Neural progenitor cell (in vitro differentiated cells): ENCODE data around the gene CYP3A7. TPM values are rescaled to one million over a fixed set of nuclear protein-coding genes. Genes with fewer than 3 reads are reported as not detected.
"Not testable (repeated sequence)": the region's sequence is repeated elsewhere in the genome, so short reads cannot be mapped to it uniquely, and the experiment has no call there.

Source experiments
- DNase-seq: peaks from one replicate; pipeline ENCODE4 v3.0.0-alpha.2; 2016; ENCODE audit warnings: low spot score
- H2AFZ ChIP-seq: fragments of 200-600 bp; sonication (generic); replicated peaks from 2 replicates; pipeline ENCODE4 v1.6.1; 2016; ENCODE audit warnings: antibody characterized with exemption
- H3F3A ChIP-seq: fragments of 200-600 bp; sonication (generic); 2 replicates; pipeline ENCODE4 v1.6.1; 2016; ENCODE audit warnings: antibody characterized with exemption, low read depth
- H3K27ac ChIP-seq: fragments of 200-600 bp; sonication (generic); 2 replicates; pipeline ENCODE4 v1.5.1; 2016; ENCODE audit warnings: mild to moderate bottlenecking
- H3K27me3 ChIP-seq: fragments of 200-600 bp; sonication (generic); 2 replicates; pipeline ENCODE4 v1.6.1; 2016; ENCODE audit warnings: mild to moderate bottlenecking, moderate library complexity
- H3K36me3 ChIP-seq: fragments of 200-600 bp; sonication (generic); 2 replicates; pipeline ENCODE4 v1.5.1; 2016
- H3K4me1 ChIP-seq: fragments of 200-600 bp; sonication (generic); 2 replicates; pipeline ENCODE4 v1.6.1; 2016; ENCODE audit warnings: mixed run types
- H3K4me2 ChIP-seq: fragments of 200-600 bp; sonication (generic); 2 replicates; pipeline ENCODE4 v1.6.1; 2016
- H3K4me3 ChIP-seq: fragments of 200-600 bp; sonication (generic); 2 replicates; pipeline ENCODE4 v1.5.1; 2016
- H3K79me2 ChIP-seq: fragments of 200-600 bp; sonication (generic); 2 replicates; pipeline ENCODE4 v1.6.1; 2016; ENCODE audit warnings: low read depth
- H3K9ac ChIP-seq: fragments of 200-600 bp; sonication (generic); 2 replicates; pipeline ENCODE4 v1.6.1; 2016
- H3K9me3 ChIP-seq: fragments of 200-600 bp; sonication (generic); 2 replicates; pipeline ENCODE4 v1.5.1; 2016; ENCODE audit warnings: low read depth
- H4K20me1 ChIP-seq: fragments of 200-600 bp; sonication (generic); 2 replicates; pipeline ENCODE4 v1.6.1; 2016; ENCODE audit warnings: low read depth
- H3K27ac Mint-ChIP-seq: 3 replicates; pipeline ENCODE4 v1.8.0; 2021; ENCODE audit warnings: mixed read lengths
- H3K27me3 Mint-ChIP-seq: 2 replicates; pipeline ENCODE4 v1.8.0; 2022; ENCODE audit warnings: low read depth, mild to moderate bottlenecking, inconsistent platforms, moderate library complexity, mixed read lengths; ENCODE audit not compliant: insufficient read depth
- H3K36me3 Mint-ChIP-seq: 3 replicates; pipeline ENCODE4 v1.8.0; 2021; ENCODE audit warnings: mixed read lengths
- H3K4me1 Mint-ChIP-seq: 3 replicates; pipeline ENCODE4 v1.8.0; 2021; ENCODE audit warnings: mixed read lengths
- H3K4me3 Mint-ChIP-seq: 3 replicates; pipeline ENCODE4 v1.8.0; 2021; ENCODE audit warnings: mild to moderate bottlenecking, moderate library complexity, mixed read lengths
- H3K9me3 Mint-ChIP-seq: 3 replicates; pipeline ENCODE4 v1.8.0; 2020; ENCODE audit warnings: mixed read lengths
- CTCF ChIP-seq: fragments of 200-600 bp; sonication (generic); IDR thresholded peaks from 2 replicates; pipeline ENCODE4 v1.5.1; 2017; ENCODE audit warnings: antibody characterized with exemption, mild to moderate bottlenecking
- EZH2 ChIP-seq: fragments of 200-600 bp; sonication (generic); IDR thresholded peaks from 2 replicates; pipeline ENCODE4 v1.6.1; 2017; ENCODE audit warnings: antibody characterized with exemption, mild to moderate bottlenecking, moderate library complexity
- EZH2phosphoT487 ChIP-seq: fragments of 200-600 bp; sonication (generic); IDR thresholded peaks from 2 replicates; pipeline ENCODE4 v1.6.1; 2017; ENCODE audit warnings: antibody characterized with exemption
- total RNA-seq: library from RNA; depleted of rRNA; stranded (reverse); fragments of >200 nt; gene quantifications from 2 replicates; pipeline ENCODE4 v1.2.3, GENCODE V29; 2015; ENCODE audit warnings: low replicate concordance

Gene CYP3A7
- total RNA-seq, 1 donor from 2014 or later: not detected

DNA sequence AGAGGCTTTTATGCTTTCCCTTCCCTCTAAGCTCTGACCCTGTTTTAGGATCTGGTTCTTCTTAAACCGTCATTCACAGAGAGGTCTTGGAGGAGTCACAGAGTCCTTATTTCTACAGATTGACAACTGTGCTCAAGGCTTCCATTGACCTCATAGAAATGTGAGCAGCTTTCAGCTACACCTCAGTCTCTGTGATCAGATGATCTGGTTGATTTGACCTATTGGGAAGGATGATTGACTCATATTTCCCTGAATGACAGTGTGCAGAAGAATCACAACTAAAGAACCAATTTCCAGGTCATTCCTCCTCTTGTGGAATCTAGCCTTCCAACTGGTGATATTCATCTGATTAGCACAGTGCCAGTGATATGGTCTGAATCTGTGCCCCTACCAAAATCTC lies 45.6 kb upstream of the CYP3A7 start:
- H4K20me1 ChIP-seq: no peaks in the 10 kb centered on the region
- no peak overlapping the region for H3K27ac Mint-ChIP-seq
- no peaks in the 10 kb centered on the region for H3K79me2 ChIP-seq
- no peaks in the 10 kb centered on the region for H3K9me3 ChIP-seq
- no peaks in the 10 kb centered on the region for H3K36me3 ChIP-seq
- DNase-seq: no peak
- H3K27me3 Mint-ChIP-seq: peaks cover 2% of the 10 kb centered on the region
- no peak overlapping the region for H3K27ac ChIP-seq
- H3K4me3 Mint-ChIP-seq: no peak overlapping the region
- TF ChIP-seq CTCF: no peak
- no peak for TF ChIP-seq EZH2
- TF ChIP-seq EZH2phosphoT487: no peak
- H3F3A ChIP-seq: no peaks in the 10 kb centered on the region
- no peaks in the 10 kb centered on the region for H3K36me3 Mint-ChIP-seq
- H3K4me2 ChIP-seq: no peak overlapping the region
- no peaks in the 10 kb centered on the region for H3K4me1 Mint-ChIP-seq
- no peaks in the 10 kb centered on the region for H3K4me1 ChIP-seq
- H3K4me3 ChIP-seq: no peak overlapping the region
- no peak overlapping the region for H2AFZ ChIP-seq
- H3K9ac ChIP-seq: no peak overlapping the region
- H3K9me3 Mint-ChIP-seq: no peaks in the 10 kb centered on the region
- no peaks in the 10 kb centered on the region for H3K27me3 ChIP-seq

- no peaks in the 10 kb centered on the region for H3K36me3 ChIP-seq
- H3K9me3 Mint-ChIP-seq: no peaks in the 10 kb centered on the region
- peaks cover 2% of the 10 kb centered on the region for H3K27me3 Mint-ChIP-seq
- no peak overlapping the region for H3K27ac Mint-ChIP-seq
- no peaks in the 10 kb centered on the region for H3F3A ChIP-seq
- H4K20me1 ChIP-seq: no peaks in the 10 kb centered on the region
- H3K4me2 ChIP-seq: no peak overlapping the region
- no peak overlapping the region for H3K4me3 ChIP-seq
- H3K4me1 ChIP-seq: no peaks in the 10 kb centered on the region
- H3K4me1 Mint-ChIP-seq: no peaks in the 10 kb centered on the region
- no peak overlapping the region for H3K4me3 Mint-ChIP-seq
- no peaks in the 10 kb centered on the region for H3K27me3 ChIP-seq
- no peak overlapping the region for H3K27ac ChIP-seq
- H2AFZ ChIP-seq: no peak overlapping the region
- no peaks in the 10 kb centered on the region for H3K9me3 ChIP-seq
- DNase-seq: no peak
- H3K36me3 Mint-ChIP-seq: no peaks in the 10 kb centered on the region
- TF ChIP-seq EZH2 (no peak), CTCF (no peak), EZH2phosphoT487 (no peak)
- no peak overlapping the region for H3K9ac ChIP-seq
- no peaks in the 10 kb centered on the region for H3K79me2 ChIP-seq
These were observed 45.0 kb upstream of the CYP3A7 start for GRCh38 chr7:99779949-99780348.

DNA sequence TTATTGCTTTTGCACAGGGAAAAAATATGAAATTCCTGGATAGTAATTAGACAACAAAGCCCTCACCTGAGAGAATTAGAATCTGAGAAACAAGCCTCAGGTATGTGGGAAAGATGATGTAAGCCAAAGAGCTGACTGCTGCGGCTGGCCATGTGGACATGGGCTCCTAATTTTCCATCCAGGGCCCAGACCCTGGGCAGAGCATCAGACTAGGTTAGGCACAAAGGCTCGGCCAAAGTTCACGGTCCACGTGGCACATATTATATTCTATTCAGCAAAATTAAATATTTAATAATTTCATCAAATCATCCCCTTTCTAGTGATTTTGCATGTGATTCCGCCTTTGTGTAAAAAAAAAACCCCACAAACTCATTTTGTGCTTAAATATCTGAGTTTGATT lies 43.9 kb upstream of the CYP3A7 start:
- Histone ChIP-seq H3K27ac (no peak overlapping the region), H3K9me3 (no peaks in the 10 kb centered on the region), H3K79me2 (no peaks in the 10 kb centered on the region), H3K4me2 (no peak overlapping the region), H3K4me3 (no peak overlapping the region), H3K36me3 (no peaks in the 10 kb centered on the region), H3F3A (no peaks in the 10 kb centered on the region), H3K27me3 (no peaks in the 10 kb centered on the region), H3K4me1 (no peaks in the 10 kb centered on the region), H4K20me1 (no peaks in the 10 kb centered on the region), H2AFZ (no peak overlapping the region), H3K9ac (no peak overlapping the region)
- Mint-ChIP-seq H3K36me3 (no peaks in the 10 kb centered on the region), H3K27me3 (peaks cover 2% of the 10 kb centered on the region), H3K27ac (no peak overlapping the region), H3K4me3 (no peak overlapping the region), H3K4me1 (no peaks in the 10 kb centered on the region), H3K9me3 (peaks cover 4% of the 10 kb centered on the region)
- no peak for TF ChIP-seq CTCF
- TF ChIP-seq EZH2phosphoT487: no peak
- TF ChIP-seq EZH2: no peak
- no peak for DNase-seq

GRCh38 chr7:99773395-99773794 lies 38.4 kb upstream of the CYP3A7 start:
- H3K9me3 ChIP-seq, H3K27me3 Mint-ChIP-seq, H3K27ac Mint-ChIP-seq, H3K4me1 ChIP-seq, H3K36me3 ChIP-seq, DNase-seq, H2AFZ ChIP-seq, H3K4me2 ChIP-seq, H3K9me3 Mint-ChIP-seq, H3K4me1 Mint-ChIP-seq, H3F3A ChIP-seq, H3K27ac ChIP-seq, H3K9ac ChIP-seq, H4K20me1 ChIP-seq, H3K4me3 ChIP-seq, H3K36me3 Mint-ChIP-seq, H3K79me2 ChIP-seq, H3K4me3 Mint-ChIP-seq: not testable (repeated sequence)
- peaks cover 24% of the 10 kb centered on the region for H3K27me3 ChIP-seq
